ENCODE data around the gene SNX12.
A peak's percentile ranks its signal among the peaks of the same experiment; 100 is the strongest.

- TF ChIP-seq, protein P1, sequence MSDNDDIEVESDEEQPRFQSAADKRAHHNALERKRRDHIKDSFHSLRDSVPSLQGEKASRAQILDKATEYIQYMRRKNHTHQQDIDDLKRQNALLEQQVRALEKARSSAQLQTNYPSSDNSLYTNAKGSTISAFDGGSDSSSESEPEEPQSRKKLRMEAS (IDR thresholded peaks at IDR 0.05; ENCODE audit: low read depth, low read length), result no peak
- TF ChIP-seq, protein P2, sequence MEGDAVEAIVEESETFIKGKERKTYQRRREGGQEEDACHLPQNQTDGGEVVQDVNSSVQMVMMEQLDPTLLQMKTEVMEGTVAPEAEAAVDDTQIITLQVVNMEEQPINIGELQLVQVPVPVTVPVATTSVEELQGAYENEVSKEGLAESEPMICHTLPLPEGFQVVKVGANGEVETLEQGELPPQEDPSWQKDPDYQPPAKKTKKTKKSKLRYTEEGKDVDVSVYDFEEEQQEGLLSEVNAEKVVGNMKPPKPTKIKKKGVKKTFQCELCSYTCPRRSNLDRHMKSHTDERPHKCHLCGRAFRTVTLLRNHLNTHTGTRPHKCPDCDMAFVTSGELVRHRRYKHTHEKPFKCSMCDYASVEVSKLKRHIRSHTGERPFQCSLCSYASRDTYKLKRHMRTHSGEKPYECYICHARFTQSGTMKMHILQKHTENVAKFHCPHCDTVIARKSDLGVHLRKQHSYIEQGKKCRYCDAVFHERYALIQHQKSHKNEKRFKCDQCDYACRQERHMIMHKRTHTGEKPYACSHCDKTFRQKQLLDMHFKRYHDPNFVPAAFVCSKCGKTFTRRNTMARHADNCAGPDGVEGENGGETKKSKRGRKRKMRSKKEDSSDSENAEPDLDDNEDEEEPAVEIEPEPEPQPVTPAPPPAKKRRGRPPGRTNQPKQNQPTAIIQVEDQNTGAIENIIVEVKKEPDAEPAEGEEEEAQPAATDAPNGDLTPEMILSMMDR (IDR thresholded peaks at IDR 0.05; ENCODE audit: low read depth, low read length), result peak; percentile 70
Measured at GRCh38 chrX:71098302-71098701, 30.2 kb upstream of the SNX12 start.

Measured in NB4 (cell line).